ENCODE results near the gene DPP6.

DPP6 gene

DNA sequence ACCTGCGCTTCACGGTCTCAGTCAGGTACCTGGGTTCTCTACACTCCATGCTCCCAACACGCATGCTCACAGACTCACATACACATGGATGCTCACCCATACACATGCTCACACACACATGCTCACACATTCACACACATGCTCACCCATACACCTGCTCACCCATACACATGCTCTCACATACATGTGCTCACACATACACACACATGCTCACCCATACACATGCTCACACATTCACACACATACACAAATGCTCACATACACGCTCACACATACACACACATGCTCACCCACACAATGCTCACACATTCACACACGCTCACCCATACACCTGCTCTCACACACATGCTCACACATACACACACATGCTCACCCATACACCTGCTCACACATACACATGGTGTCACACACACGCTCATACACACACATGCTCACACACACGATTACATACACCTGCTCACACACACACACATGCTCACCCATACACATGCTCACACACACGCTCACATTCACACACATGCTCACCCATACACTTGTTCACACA is 830.8 kb downstream of the DPP6 start:
- no peak for DNase-seq (ENCODE audit: extremely low read depth, low read depth)
- TF ChIP-seq, protein P1, sequence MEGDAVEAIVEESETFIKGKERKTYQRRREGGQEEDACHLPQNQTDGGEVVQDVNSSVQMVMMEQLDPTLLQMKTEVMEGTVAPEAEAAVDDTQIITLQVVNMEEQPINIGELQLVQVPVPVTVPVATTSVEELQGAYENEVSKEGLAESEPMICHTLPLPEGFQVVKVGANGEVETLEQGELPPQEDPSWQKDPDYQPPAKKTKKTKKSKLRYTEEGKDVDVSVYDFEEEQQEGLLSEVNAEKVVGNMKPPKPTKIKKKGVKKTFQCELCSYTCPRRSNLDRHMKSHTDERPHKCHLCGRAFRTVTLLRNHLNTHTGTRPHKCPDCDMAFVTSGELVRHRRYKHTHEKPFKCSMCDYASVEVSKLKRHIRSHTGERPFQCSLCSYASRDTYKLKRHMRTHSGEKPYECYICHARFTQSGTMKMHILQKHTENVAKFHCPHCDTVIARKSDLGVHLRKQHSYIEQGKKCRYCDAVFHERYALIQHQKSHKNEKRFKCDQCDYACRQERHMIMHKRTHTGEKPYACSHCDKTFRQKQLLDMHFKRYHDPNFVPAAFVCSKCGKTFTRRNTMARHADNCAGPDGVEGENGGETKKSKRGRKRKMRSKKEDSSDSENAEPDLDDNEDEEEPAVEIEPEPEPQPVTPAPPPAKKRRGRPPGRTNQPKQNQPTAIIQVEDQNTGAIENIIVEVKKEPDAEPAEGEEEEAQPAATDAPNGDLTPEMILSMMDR (IDR thresholded peaks at IDR 0.05; ENCODE audit: low read depth, low read length, missing control alignments), result no peak
- H3K4me3 ChIP-seq (replicated peaks; ENCODE audit: low read depth, low read length), result no peak overlapping the region

DNA sequence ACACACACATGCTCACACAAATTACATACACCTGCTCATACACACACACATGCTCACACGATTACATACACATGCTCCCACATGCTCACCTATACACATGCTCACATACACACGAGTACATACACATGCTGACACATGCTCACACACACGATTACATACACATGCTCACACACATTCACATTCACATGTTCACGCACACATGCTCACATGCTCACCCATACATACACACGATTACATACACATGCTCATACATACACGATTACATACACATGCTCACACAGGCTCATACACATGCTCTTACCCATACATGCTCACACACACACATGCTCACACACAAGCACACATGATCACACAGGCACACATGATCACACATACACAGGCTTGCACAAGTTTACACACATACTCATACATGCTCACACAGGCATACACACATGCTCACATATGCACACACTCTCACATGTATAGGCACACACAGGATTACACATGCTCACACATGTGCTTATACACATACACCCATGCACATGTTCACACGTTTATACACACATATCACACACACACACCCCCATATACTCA is 832.2 kb downstream of the DPP6 start:
- DNase-seq (ENCODE audit: extremely low read depth, low read depth), result no peak
- TF ChIP-seq, protein P1 (IDR thresholded peaks at IDR 0.05; ENCODE audit: low read depth, low read length, missing control alignments), result no peak
- H3K4me3 ChIP-seq (replicated peaks; ENCODE audit: low read depth, low read length), result no peak overlapping the region

DNA sequence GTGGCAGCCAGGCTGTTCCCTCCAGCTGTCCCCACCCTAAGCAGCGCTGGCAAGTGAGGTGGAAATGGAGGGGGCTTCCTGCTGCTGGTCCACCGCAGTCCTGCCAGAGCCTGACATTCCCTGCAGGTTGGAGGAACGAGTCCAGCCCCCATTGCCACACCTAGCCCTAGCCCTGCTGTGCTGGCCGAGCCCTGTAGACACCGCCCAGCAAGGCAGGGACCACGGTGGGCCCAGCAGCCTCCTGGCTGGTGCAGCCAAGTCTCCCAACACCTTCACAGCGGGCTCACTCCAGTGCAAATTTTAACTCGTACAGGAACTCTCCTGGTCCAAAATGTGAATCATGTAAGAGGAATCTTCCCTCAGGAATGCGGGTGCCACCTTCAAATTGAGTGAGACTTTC is 834.4 kb downstream of the DPP6 start:
- no peak for DNase-seq (ENCODE audit: extremely low read depth, low read depth)
- no peak overlapping the region for H3K4me3 ChIP-seq (replicated peaks; ENCODE audit: low read depth, low read length)
- TF ChIP-seq, protein P1 (IDR thresholded peaks at IDR 0.05; ENCODE audit: low read depth, low read length, missing control alignments), result no peak

DNA sequence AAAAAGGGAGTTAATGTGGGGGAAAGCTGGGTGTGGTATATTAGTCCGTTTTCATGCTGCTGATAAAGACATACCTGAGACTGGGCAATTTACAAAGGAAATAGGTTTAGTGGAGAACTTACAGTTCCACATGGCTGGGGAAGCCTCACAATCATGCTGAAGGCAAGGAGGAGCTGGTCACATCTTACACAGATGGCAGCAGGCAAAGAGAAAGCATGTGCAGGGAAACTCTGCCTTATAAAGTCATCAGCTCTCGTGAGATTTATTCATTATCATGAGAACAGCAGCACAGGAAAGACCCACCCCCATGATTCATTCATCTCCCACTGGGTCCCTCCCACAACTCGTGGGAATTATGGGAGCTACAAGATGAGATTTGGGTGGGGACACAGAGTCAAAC is 836.5 kb downstream of the DPP6 start:
- H3K4me3 ChIP-seq (replicated peaks; ENCODE audit: low read depth, low read length), result no peak overlapping the region
- TF ChIP-seq, protein P1 (IDR thresholded peaks at IDR 0.05; ENCODE audit: low read depth, low read length, missing control alignments), result no peak
- no peak for DNase-seq (ENCODE audit: extremely low read depth, low read depth)

DNA sequence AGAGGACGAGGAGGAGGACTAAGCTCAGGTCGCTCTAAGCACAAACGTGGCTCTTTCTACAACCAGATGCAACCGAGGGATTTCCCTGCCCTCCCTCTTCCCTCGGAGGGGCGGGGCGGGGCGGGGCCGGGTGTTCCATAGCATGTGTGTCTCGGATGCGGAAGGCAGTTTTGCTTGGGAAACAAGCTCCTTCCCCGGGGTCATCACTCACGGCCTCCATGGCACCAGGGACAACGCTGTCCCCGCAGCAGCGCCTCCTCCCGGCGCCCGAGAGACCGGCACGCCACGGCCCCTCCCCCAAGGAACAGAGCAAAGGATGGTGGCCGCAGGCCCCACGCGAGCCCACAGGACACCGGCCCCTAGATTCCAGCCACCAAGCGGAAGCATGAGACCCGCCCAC is 840.3 kb downstream of the DPP6 start:
- DNase-seq (ENCODE audit: extremely low read depth, low read depth), result no peak
- TF ChIP-seq, protein P1 (IDR thresholded peaks at IDR 0.05; ENCODE audit: low read depth, low read length, missing control alignments), result no peak

DNA sequence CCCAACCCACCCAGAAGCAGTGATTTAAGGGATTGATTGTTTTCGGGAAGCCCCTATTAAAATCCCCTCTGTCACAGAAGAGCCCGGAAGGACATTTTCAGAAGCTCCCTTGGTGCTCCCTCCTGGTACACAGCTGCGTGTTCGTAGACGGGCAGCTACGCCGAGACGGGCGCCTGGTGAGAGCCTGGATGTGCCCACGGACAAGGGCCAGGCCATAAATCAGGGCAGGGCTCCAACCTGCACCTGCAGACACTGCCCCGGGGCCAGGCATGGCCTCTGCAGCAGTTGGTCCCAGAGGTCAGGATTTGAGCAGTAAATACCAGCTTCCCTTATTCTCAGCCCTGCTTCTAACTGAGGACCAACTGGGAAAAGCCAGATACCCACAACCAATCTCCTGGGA is 843.9 kb downstream of the DPP6 start:
- TF ChIP-seq, protein P1 (IDR thresholded peaks at IDR 0.05; ENCODE audit: low read depth, low read length, missing control alignments), result no peak
- no peak for DNase-seq (ENCODE audit: extremely low read depth, low read depth)
- no peak overlapping the region for H3K4me3 ChIP-seq (replicated peaks; ENCODE audit: low read depth, low read length)

More for the DNA sequence above, 840.3 kb downstream of the DPP6 start:
- no peak overlapping the region for H3K4me3 ChIP-seq (replicated peaks; ENCODE audit: low read depth, low read length)
